CD4-positive, alpha-beta T cell (primary cell): ENCODE data around the gene CLRN1. TPM values are rescaled to one million over a fixed set of nuclear protein-coding genes. Genes with fewer than 3 reads are reported as not detected.

ENCODE experiments used
- ATAC-seq: fragments of 200-7000 bp; cut with Tn5 transposase; one replicate; pipeline ENCODE4 v1.10.0; 2022; ENCODE audit warnings: mild to moderate bottlenecking; ENCODE audit not compliant: poor library complexity
- CTCF ChIA-PET: fragments of 350-600 bp; sonication (Branson Sonifier 250); formaldehyde crosslinking; loops from one replicate; lab custom pipeline; 2021; ENCODE audit warnings: antibody characterized with exemption, inconsistent platforms; lab: Charles Lee
- POLR2A ChIA-PET: fragments of 350-600 bp; sonication (Branson Sonifier 250); formaldehyde crosslinking; loops from one replicate; lab custom pipeline; 2021; ENCODE audit warnings: antibody characterized with exemption, inconsistent platforms; lab: Charles Lee
- DNase-seq, 14 experiments: peaks; one replicate each; pipeline ENCODE4 v3.0.0-alpha.2; 2013 to 2020; ENCODE audit warnings: mixed read lengths in 2 of 14
- H3K27ac ChIP-seq, 2 donors: one replicate each; pipeline versions ENCODE4 v1.5.1 to v1.7.0; 2013; ENCODE audit warnings: low read length in 2 of 2, low read depth in 1 of 2, mild to moderate bottlenecking in 1 of 2
- H3K27me3 ChIP-seq, 2 experiments: 1 replicate in 1 of 2; 2 replicates in 1 of 2; pipeline versions ENCODE4 v1.6.1 to v1.7.0; 2013; ENCODE audit warnings: low read length in 2 of 2, control low read depth in 1 of 2, mild to moderate bottlenecking in 1 of 2, moderate library complexity in 1 of 2; ENCODE audit not compliant: insufficient read depth in 2 of 2, control insufficient read depth in 1 of 2
- H3K36me3 ChIP-seq: one replicate; pipeline ENCODE4 v1.6.1; 2013; ENCODE audit warnings: low read length, control low read depth; ENCODE audit not compliant: insufficient read depth
- H3K4me1 ChIP-seq: one replicate; pipeline ENCODE4 v1.6.1; 2013; ENCODE audit warnings: low read length, control low read depth; ENCODE audit not compliant: insufficient read depth
- H3K4me3 ChIP-seq: one replicate; pipeline ENCODE4 v1.5.1; 2013; ENCODE audit warnings: mild to moderate bottlenecking, low read length, moderate library complexity
- H3K9me3 ChIP-seq, 2 experiments: 1 replicate in 1 of 2; 2 replicates in 1 of 2; pipeline versions ENCODE4 v1.6.1 to v1.7.0; 2013; ENCODE audit warnings: low read length in 2 of 2, mild to moderate bottlenecking in 2 of 2, control low read depth in 1 of 2, moderate library complexity in 1 of 2; ENCODE audit not compliant: control insufficient read depth in 1 of 2, insufficient read depth in 1 of 2
- H3K27ac Mint-ChIP-seq: one replicate; pipeline ENCODE4 v1.8.0; 2020; ENCODE audit warnings: mixed read lengths
- H3K27me3 Mint-ChIP-seq: one replicate; pipeline ENCODE4 v1.8.0; 2021; ENCODE audit warnings: mixed read lengths
- H3K36me3 Mint-ChIP-seq: one replicate; pipeline ENCODE4 v1.8.0; 2021; ENCODE audit warnings: low read depth, mixed read lengths
- H3K4me1 Mint-ChIP-seq: one replicate; pipeline ENCODE4 v1.8.0; 2021; ENCODE audit warnings: low read depth, mixed read lengths
- H3K4me3 Mint-ChIP-seq: one replicate; pipeline ENCODE4 v1.8.0; 2020; ENCODE audit warnings: mild to moderate bottlenecking, mixed read lengths
- H3K9me3 Mint-ChIP-seq: one replicate; pipeline ENCODE4 v1.8.0; 2020; ENCODE audit warnings: mixed read lengths
- intact Hi-C, 2 experiments: fragments of 100-400 bp; cut with DNase I in 1 of 2; cut with micrococcal nuclease in 1 of 2; formaldehyde crosslinking; loops; one replicate each; pipeline versions ENCODE4 v1.15.1 to v1.9.0; 2023 to 2025; cut with DNase I, micrococcal nuclease
- total RNA-seq, 174 experiments: library from RNA in 2 of 174; stranded (reverse) in 2 of 174; gene quantifications; one replicate each; pipeline ENCODE4 v1.2.3 and lab custom pipeline; 2021 to 2026
- TF ChIP-seq, protein P1 (sequence below): fragments of 200-600 bp; IDR thresholded peaks from one replicate; pipeline ENCODE4 v1.8.0; 2022; ENCODE audit warnings: antibody characterized with exemption, mild to moderate bottlenecking

CLRN1 gene
- total RNA-seq, 2 experiments from 2014 or later = not detected

DNA sequence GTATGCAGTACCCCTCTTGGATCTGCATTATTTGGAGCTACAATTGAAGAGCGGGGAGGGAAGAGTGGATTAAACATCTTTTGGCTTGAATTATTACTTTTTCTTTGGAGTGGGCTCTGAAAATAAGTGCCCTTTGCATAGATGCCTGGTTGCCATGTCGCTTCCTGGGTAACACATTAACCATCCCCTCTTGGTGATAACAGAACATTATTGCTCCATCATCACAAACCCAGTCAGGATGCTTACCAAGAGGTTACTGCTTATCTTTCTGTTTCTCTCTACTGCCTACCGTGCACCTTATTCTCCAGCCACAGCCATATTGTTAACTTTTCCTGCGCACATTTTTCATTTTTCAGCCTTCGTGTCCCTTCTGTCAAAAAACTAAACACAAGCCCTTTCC is 42.7 kb upstream of the CLRN1 start:
- intact Hi-C loops = no loop called here
- Mint-ChIP-seq H3K27me3 (no peaks in the 10 kb centered on the region), H3K9me3 (no peaks in the 10 kb centered on the region), H3K36me3 (no peaks in the 10 kb centered on the region), H3K4me3 (no peak overlapping the region), H3K27ac (no peak overlapping the region), H3K4me1 (no peaks in the 10 kb centered on the region)
- TF ChIP-seq, protein P1, sequence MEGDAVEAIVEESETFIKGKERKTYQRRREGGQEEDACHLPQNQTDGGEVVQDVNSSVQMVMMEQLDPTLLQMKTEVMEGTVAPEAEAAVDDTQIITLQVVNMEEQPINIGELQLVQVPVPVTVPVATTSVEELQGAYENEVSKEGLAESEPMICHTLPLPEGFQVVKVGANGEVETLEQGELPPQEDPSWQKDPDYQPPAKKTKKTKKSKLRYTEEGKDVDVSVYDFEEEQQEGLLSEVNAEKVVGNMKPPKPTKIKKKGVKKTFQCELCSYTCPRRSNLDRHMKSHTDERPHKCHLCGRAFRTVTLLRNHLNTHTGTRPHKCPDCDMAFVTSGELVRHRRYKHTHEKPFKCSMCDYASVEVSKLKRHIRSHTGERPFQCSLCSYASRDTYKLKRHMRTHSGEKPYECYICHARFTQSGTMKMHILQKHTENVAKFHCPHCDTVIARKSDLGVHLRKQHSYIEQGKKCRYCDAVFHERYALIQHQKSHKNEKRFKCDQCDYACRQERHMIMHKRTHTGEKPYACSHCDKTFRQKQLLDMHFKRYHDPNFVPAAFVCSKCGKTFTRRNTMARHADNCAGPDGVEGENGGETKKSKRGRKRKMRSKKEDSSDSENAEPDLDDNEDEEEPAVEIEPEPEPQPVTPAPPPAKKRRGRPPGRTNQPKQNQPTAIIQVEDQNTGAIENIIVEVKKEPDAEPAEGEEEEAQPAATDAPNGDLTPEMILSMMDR = no peak
- POLR2A ChIA-PET = no interaction called here
- CTCF ChIA-PET = no interaction called here
- Histone ChIP-seq H3K36me3 (no peaks in the 10 kb centered on the region), H3K27ac (no peak overlapping the region), H3K9me3 (no peaks in the 10 kb centered on the region), H3K4me1 (no peaks in the 10 kb centered on the region), H3K27me3 (peaks cover 0 to 2% of the 10 kb centered on the region in 2 experiments), H3K4me3 (no peak overlapping the region)
- no peak for ATAC-seq
- DNase-seq = no peak

DNA sequence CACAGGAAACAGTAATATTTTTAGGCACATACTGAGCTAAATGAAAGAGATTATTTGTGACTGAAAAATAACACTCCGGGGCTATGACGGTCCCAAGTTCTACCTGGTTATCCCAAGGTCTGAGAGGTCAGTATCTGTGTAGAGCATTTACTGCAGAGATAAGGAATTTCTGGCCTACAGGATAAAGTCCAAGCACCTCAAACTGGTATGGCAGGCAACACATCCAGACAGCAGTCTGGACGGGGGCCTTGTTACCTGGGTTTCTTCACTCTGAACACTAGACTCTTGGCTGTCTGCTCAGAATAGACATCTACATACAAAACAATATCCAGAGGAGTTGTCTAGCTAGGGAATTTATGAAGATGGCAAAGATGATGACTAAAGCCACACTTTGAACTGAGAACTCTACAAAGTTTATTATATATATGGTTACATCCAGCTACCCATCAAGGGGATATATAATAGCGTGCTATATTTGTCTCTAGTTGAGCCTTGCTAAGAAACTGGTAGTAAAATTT is 42.0 kb upstream of the CLRN1 start:
- Histone ChIP-seq H3K4me1 (no peaks in the 10 kb centered on the region), H3K36me3 (no peaks in the 10 kb centered on the region), H3K9me3 (no peaks in the 10 kb centered on the region), H3K27me3 (no peaks in the 10 kb centered on the region), H3K27ac (no peak overlapping the region), H3K4me3 (no peak overlapping the region)
- Mint-ChIP-seq H3K4me3 (no peak overlapping the region), H3K27ac (no peak overlapping the region), H3K27me3 (no peaks in the 10 kb centered on the region), H3K9me3 (no peaks in the 10 kb centered on the region), H3K36me3 (no peaks in the 10 kb centered on the region), H3K4me1 (no peaks in the 10 kb centered on the region)
- ATAC-seq (no peak), DNase-seq (no peak)
- intact Hi-C loops = no loop called here
- CTCF ChIA-PET = no interaction called here
- POLR2A ChIA-PET = no interaction called here
- TF ChIP-seq, protein P1 = no peak

DNA sequence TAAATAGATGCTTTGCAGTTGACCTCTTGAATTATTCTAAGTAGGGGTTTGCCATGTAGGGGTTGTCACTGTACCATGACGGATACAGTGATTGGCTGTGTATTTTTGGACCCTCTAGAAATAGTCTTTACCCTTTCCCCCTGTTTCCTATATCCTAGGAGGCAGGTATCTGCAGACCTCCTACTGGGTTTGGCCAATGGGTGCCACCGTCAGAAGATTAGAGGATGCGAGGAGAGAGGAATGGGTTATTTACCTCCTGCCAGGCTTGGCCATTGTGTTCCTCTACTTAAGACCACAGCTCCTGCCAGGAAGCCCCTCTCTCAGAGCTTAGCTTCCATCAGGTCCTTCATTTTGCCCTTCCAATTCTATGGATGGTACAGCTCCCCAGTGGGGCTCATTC is 40.2 kb upstream of the CLRN1 start:
- Mint-ChIP-seq H3K9me3 (no peaks in the 10 kb centered on the region), H3K4me1 (no peaks in the 10 kb centered on the region), H3K27ac (no peak overlapping the region), H3K4me3 (no peak overlapping the region), H3K27me3 (no peaks in the 10 kb centered on the region), H3K36me3 (no peaks in the 10 kb centered on the region)
- intact Hi-C loops = no loop called here
- Histone ChIP-seq H3K27me3 (no peaks in the 10 kb centered on the region), H3K27ac (no peak overlapping the region), H3K4me3 (no peak overlapping the region), H3K9me3 (no peaks in the 10 kb centered on the region), H3K36me3 (no peaks in the 10 kb centered on the region), H3K4me1 (no peaks in the 10 kb centered on the region)
- POLR2A ChIA-PET = no interaction called here
- no peak for DNase-seq
- no peak for ATAC-seq
- CTCF ChIA-PET = interaction anchor here (1.2 kb wide), 1 partner anchor 9 kb away, joined by 3 read pairs; no protein-coding TSS in a partner anchor
- TF ChIP-seq, protein P1 = no peak
